Forelimb muscle (tissue), 1 donor: ENCODE results near the gene TAX1BP3. TPM values are rescaled to one million over a fixed set of nuclear protein-coding genes. Genes with fewer than 3 reads are reported as not detected.
A peak's percentile ranks its signal among the peaks of the same experiment; 100 is the strongest.

Experiments
- DNase-seq: peaks from one replicate; pipeline ENCODE4 v3.0.0-alpha.2; 2013; ENCODE audit warnings: low read depth
- polyA plus RNA-seq: library from polyadenylated mRNA; unstranded; fragments of 120-200 nt; gene quantifications from one replicate; pipeline ENCODE4 v1.2.1, GENCODE V29; 2013; ENCODE audit not compliant: insufficient read length

The TAX1BP3 gene
- polyA plus RNA-seq, 1 donor = 45.4 TPM

GRCh38 chr17:3688852-3689261, 20.5 kb upstream of the TAX1BP3 start:
- no peak for DNase-seq

DNA sequence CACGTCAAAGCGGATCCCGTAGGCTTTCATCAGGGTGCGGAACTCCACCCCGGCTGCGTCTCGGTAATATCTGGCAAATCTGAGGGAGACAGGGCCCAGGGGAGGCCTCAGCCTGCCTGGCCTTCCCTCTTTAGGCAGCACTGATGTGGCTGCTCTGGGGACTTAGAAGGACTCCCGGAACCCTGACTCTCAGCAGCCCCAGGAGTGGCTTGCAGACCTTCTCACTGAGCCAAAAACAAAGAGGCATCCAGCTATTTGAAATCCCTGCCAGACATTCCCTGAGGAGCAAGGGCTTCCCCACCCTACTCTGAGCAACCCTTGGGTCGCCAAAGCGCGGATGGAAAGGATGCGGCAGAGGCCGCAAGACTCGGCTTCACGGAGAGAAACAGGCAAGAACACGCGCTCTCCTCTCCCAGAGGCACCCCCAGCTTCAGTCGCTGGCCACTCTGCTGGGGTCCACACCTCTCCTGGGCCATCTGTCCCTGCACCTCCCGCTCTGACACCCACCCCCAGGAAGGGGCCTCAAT, 19.7 kb upstream of the TAX1BP3 start:
- DNase-seq = no peak

- DNase-seq = no peak
Observed at GRCh38 chr17:3685174-3685573, 16.8 kb upstream of the TAX1BP3 start.

DNA sequence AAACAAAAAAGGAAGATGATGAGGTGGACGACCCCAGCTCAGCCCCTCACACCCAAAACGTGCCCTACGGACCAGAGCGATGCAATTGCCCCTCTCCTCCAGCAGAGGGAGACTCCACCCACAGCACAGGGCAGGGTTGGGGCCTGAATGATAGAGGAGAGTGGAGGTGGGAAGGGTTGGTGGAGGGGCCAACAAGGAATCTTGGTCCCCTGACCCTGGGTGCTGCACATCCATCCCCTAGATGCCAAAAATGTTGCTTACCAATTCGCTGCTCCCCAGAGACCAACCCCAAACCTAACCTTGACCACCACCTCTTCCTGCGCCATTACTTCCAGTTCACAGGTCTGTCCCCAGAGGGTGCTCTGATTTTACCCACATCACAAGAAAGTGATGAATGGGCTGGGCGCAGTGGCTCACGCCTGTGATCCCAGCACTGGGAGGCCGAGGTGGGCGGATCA, 14.7 kb upstream of the TAX1BP3 start:
- DNase-seq = no peak

- no peak for DNase-seq
Observed at GRCh38 chr17:3682033-3682432, 13.7 kb upstream of the TAX1BP3 start.

DNA sequence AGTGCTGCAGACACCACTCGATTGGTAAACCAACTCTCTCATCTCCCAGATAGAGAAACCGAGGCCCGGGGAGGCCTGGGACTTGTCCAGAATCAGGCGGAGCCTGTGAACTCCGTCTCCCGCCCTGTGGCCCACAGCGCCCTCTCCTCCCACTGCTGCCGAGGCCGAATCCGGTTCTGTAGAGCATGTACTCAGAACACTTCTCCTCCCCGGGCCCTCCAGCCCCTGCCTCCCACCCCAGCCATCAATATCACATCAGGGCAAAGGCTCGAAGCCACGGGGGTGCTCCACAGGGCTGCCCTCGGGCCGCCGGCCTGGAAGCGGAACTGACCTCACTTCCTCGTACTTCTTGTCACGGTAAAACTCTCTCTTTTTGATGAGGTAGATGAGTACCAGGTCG, 13.2 kb upstream of the TAX1BP3 start:
- DNase-seq = no peak

DNA sequence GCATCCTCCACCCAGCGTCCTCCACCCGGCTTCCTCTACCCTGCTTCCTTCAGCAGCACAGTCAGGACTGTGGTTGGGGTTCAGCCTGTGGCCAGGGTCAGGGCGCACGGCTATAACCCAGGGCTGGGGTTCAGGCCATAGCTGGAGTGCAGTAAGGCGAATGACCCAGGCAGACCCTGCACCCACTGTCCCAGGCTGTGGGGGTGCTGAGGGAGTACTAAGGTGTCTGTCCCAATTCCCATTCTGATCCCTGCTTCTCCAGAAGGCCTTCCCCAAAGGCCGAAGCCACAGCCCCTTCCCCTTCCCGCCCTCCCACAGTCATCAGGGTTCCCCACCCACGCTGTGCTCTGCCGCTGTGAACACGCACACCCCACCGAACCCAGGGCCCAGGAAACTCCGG, 12.7 kb upstream of the TAX1BP3 start:
- no peak for DNase-seq

DNA sequence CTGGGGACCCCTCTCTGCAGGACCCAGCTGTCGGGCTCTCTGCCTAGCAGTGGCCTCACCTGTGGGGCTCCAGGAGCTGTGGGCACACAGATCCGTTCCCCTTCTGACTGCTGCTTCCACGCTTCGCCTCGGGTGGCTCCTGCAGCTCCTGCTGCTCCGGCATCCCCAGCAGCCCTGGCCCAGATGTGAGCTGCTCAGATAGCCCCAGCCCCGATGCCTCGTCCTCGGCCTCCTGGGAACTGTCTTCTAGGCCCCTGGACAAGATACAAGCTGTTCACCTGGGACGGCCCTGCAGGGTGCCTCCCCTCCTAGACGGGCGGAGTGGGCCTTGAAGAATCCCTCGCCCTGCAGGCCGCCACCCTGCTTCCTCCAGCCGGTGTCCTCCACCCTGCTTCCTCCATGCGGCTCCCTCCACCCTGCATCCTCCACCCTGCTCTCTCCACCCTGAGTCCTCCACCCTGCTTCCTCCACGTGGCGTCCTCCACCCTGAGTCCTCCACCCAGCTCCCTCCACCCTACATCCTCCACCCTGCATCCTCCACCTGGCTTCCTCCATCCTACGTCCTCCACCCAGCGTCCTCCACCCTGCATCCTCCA, 11.3 kb upstream of the TAX1BP3 start:
- DNase-seq = no peak

GRCh38 chr17:3678821-3679530, 10.6 kb upstream of the TAX1BP3 start:
- no peak for DNase-seq

DNA sequence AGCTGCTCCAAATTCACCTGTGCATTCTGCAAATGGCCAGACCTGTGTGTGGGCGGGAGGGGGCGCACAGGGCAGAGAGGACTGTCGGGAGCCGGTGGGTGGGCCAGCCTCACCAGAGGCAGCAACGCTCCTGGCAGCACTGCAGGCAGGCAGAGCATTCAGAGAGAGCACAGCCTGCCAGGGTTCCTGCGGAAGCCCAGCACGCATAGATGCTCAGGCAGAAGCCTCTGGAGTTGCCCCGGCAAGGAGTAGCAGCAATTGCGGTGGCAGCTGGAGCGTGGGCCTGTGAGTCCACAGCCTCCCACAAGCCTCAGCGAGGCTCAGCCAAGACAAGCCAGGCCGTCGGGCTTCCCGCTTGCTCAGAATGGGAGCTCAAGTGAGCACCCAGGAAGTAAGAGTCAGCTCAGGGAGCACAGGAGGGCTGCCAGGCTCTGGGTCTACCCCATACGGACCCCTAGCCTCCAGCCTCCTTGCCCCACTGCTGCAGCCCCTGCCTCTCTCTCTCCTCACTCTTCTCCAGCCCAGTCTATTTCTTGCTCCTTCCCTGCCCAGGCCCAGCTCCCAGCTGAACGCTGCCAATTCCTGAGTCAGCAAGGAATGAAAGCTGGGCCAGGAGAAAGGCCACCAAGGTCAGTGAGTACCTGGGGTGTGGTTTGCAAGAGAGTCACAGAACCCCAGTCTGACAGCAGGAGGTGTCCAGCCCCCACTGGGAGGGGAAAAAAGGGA, 9.9 kb upstream of the TAX1BP3 start:
- DNase-seq = no peak

GRCh38 chr17:3675886-3676285, 7.5 kb upstream of the TAX1BP3 start:
- DNase-seq = no peak

GRCh38 chr17:3672571-3672970, 4.2 kb upstream of the TAX1BP3 start:
- DNase-seq = no peak

GRCh38 chr17:3669548-3669947, 1.2 kb upstream of the TAX1BP3 start:
- DNase-seq = no peak

DNA sequence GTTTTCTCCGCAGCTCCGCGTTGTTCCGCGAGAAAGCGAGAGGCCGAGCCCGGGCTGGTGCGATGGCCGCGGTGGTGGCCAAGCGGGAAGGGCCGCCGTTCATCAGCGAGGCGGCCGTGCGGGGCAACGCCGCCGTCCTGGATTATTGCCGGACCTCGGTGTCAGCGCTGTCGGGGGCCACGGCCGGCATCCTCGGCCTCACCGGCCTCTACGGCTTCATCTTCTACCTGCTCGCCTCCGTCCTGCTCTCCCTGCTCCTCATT, 638 bp upstream of the TAX1BP3 start:
- DNase-seq = no peak

GRCh38 chr17:3667366-3668278, 756 bp downstream of the TAX1BP3 start:
- peak; percentile 69 for DNase-seq

DNA sequence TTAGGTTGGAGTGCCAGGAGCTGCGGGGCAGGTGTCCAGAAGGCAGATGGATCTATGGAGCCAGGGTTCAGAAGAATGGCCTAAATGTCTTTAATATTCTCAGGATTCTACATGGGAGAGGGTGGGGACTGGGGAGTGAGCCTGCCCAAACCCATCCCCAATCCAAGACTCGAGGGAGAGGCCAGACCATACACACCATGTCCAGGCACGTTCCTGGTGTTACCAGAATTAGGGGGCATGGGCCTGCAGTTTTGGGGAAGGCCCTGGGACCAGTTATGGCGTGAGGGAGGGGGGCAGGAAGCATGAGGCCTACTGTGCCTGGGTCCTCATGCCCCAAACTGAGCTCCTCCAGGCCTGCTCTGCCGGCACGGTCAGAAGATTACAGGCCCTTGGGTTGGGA, 1.9 kb downstream of the TAX1BP3 start:
- DNase-seq = no peak

GRCh38 chr17:3665834-3666233, 2.5 kb downstream of the TAX1BP3 start:
- no peak for DNase-seq

- no peak for DNase-seq
Observed at GRCh38 chr17:3663102-3664011, 5.0 kb downstream of the TAX1BP3 start.

DNA sequence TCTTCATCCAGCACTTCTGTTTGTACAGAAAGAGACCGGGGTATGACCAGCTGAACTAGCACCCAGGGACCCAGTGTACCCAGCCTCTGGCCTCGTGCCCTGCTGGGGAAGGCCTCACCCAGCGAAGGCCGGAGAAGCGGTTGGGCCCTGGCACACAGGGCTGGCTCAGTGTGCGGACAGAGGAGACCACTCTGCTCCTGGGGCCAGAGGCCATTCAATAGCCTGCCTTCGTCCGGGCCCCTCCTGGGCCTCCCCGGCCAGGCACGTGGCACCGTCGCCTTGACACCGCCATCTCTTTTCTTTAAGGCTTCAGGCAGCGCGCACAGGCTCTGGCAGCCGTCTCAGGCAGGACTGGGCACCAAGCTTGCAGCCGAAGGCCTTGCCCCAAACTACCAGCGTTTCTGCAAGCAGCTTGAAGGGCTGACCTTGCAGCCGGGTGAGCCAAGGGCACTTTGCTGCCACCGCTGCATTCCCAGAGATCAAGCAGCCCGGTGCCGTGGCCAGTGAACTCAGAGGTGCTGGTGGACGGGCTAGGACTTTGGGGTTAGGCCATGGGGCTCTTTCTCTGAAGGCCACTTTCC, 8.0 kb downstream of the TAX1BP3 start:
- DNase-seq = no peak

GRCh38 chr17:3659541-3660111, 8.8 kb downstream of the TAX1BP3 start:
- DNase-seq = no peak
